WTC11 (cell line): ENCODE measurements around the gene CRYBA1. TPM values are rescaled to one million over a fixed set of nuclear protein-coding genes. Genes with fewer than 3 reads are reported as not detected.

Experiments used
- ATAC-seq: fragments of 200-7000 bp; cut with Tn5 transposase; 2 replicates; pipeline ENCODE4 v1.10.0; 2021; ENCODE audit warnings: mild to moderate bottlenecking, moderate library complexity
- CTCF ChIA-PET: fragments of 300-600 bp; sonication (Branson Sonifier 250); formaldehyde crosslinking; loops from one replicate; lab custom pipeline; 2021; ENCODE audit warnings: antibody characterized with exemption; lab: Charles Lee
- POLR2A ChIA-PET: fragments of 350-600 bp; sonication (Branson Sonifier 250); formaldehyde crosslinking; loops from one replicate; lab custom pipeline; 2021; ENCODE audit warnings: antibody characterized with exemption; lab: Charles Lee
- DNase-seq: peaks from one replicate; pipeline ENCODE4 v3.0.0; 2021; ENCODE audit warnings: low spot score
- H3K27ac Mint-ChIP-seq: 2 replicates; pipeline ENCODE4 v1.8.0; 2021; ENCODE audit warnings: mixed read lengths
- H3K27me3 Mint-ChIP-seq: 2 replicates; pipeline ENCODE4 v1.8.0; 2021; ENCODE audit warnings: low read depth, mild to moderate bottlenecking, moderate library complexity, mixed read lengths
- H3K36me3 Mint-ChIP-seq: 2 replicates; pipeline ENCODE4 v1.8.0; 2021; ENCODE audit warnings: mixed read lengths
- H3K4me1 Mint-ChIP-seq: 2 replicates; pipeline ENCODE4 v1.8.0; 2022; ENCODE audit warnings: mixed read lengths
- H3K4me3 Mint-ChIP-seq: 2 replicates; pipeline ENCODE4 v1.8.0; 2021; ENCODE audit warnings: mild to moderate bottlenecking, moderate library complexity, mixed read lengths
- H3K9me3 Mint-ChIP-seq: 2 replicates; pipeline ENCODE4 v1.8.0; 2021; ENCODE audit warnings: mixed read lengths
- ESRRA ChIP-seq: sonication (generic); formaldehyde crosslinking; IDR thresholded peaks from 2 replicates; pipeline ENCODE4 v1.8.1; 2022; ENCODE audit warnings: mild to moderate bottlenecking, missing genetic modification reagents, borderline replicate concordance
- FOXK1 ChIP-seq: sonication (generic); formaldehyde crosslinking; IDR thresholded peaks from 2 replicates; pipeline ENCODE4 v1.8.0; 2022; ENCODE audit warnings: mild to moderate bottlenecking, moderate library complexity, missing genetic modification reagents
- FOXP1 ChIP-seq: sonication (generic); formaldehyde crosslinking; IDR thresholded peaks from 2 replicates; pipeline ENCODE4 v1.8.0; 2022; ENCODE audit warnings: missing genetic modification reagents, mild to moderate bottlenecking, moderate library complexity, borderline replicate concordance
- NFYB ChIP-seq: sonication (generic); formaldehyde crosslinking; conservative IDR thresholded peaks from 2 replicates; pipeline ENCODE4 v1.8.0; 2022; ENCODE audit warnings: low read depth, missing genetic modification reagents
- NR1H2 ChIP-seq: sonication (generic); formaldehyde crosslinking; IDR thresholded peaks from 2 replicates; pipeline ENCODE4 v1.9.0; 2021; ENCODE audit warnings: mild to moderate bottlenecking, moderate library complexity, missing genetic modification reagents
- RELA ChIP-seq: sonication (generic); formaldehyde crosslinking; IDR thresholded peaks from 2 replicates; pipeline ENCODE4 v1.8.1; 2022; ENCODE audit warnings: missing genetic modification reagents, mild to moderate bottlenecking, borderline replicate concordance
- SOX15 ChIP-seq: fragments of 250-450 bp; sonication (Bioruptor Pico); IDR thresholded peaks from 2 replicates; pipeline ENCODE4 v1.9.0; 2021; ENCODE audit warnings: mild to moderate bottlenecking
- TP53 ChIP-seq: sonication (generic); formaldehyde crosslinking; IDR thresholded peaks from 2 replicates; pipeline ENCODE4 v1.8.1; 2023; ENCODE audit warnings: mild to moderate bottlenecking, missing genetic modification reagents
- ZNF671 ChIP-seq: fragments of 250-450 bp; sonication (Bioruptor Pico); IDR thresholded peaks from 2 replicates; pipeline ENCODE4 v1.8.0; 2021; ENCODE audit warnings: mild to moderate bottlenecking
- total RNA-seq: library from RNA; stranded (reverse); gene quantifications from 3 replicates; pipeline ENCODE4 v1.2.3, GENCODE V29; 2021
- TF ChIP-seq, protein P1 (sequence below): sonication (generic); formaldehyde crosslinking; IDR thresholded peaks from 2 replicates; pipeline ENCODE4 v1.8.1; 2022; ENCODE audit warnings: missing genetic modification reagents, borderline replicate concordance
- TF ChIP-seq, protein P2 (sequence below): sonication (generic); formaldehyde crosslinking; IDR thresholded peaks from 2 replicates; pipeline ENCODE4 v1.8.1; 2022; ENCODE audit warnings: low read depth, missing genetic modification reagents, borderline replicate concordance
- TF ChIP-seq, protein P3 (sequence below): sonication (generic); formaldehyde crosslinking; IDR thresholded peaks from 2 replicates; pipeline ENCODE4 v1.8.1; 2023; ENCODE audit warnings: mild to moderate bottlenecking, missing genetic modification reagents, moderate library complexity
- TF ChIP-seq, protein P4 (sequence below): sonication (generic); formaldehyde crosslinking; IDR thresholded peaks from 2 replicates; pipeline ENCODE4 v1.8.1; 2022; ENCODE audit warnings: low read depth, mild to moderate bottlenecking, moderate library complexity, missing genetic modification reagents, borderline replicate concordance
- TF ChIP-seq, protein P5 (sequence below): fragments of 250-450 bp; sonication (Bioruptor Pico); IDR thresholded peaks from 2 replicates; pipeline ENCODE4 v2.1.2; 2022; ENCODE audit warnings: mild to moderate bottlenecking, moderate library complexity
- TF ChIP-seq, protein P6 (sequence below): fragments of 250-450 bp; sonication (Bioruptor Pico); IDR thresholded peaks from 2 replicates; pipeline ENCODE4 v1.8.0; 2021; ENCODE audit warnings: mild to moderate bottlenecking
- TF ChIP-seq, protein P7 (sequence below): fragments of 250-450 bp; sonication (Bioruptor Pico); conservative IDR thresholded peaks from 2 replicates; pipeline ENCODE4 v1.9.0; 2021; ENCODE audit warnings: mild to moderate bottlenecking
- TF ChIP-seq, protein P8 (sequence below): sonication (generic); formaldehyde crosslinking; IDR thresholded peaks from 2 replicates; pipeline ENCODE4 v1.8.0; 2022; ENCODE audit warnings: mild to moderate bottlenecking, missing genetic modification reagents
- TF ChIP-seq, protein P9 (sequence below): sonication (generic); formaldehyde crosslinking; IDR thresholded peaks from 2 replicates; pipeline ENCODE4 v1.8.1; 2022; ENCODE audit warnings: mild to moderate bottlenecking, missing genetic modification reagents, moderate library complexity, borderline replicate concordance
- TF ChIP-seq, protein P10 (sequence below): sonication (generic); formaldehyde crosslinking; IDR thresholded peaks from 2 replicates; pipeline ENCODE4 v1.8.0; 2023; ENCODE audit warnings: missing genetic modification reagents

CRYBA1 gene
- total RNA-seq, 1 experiment from 2014 or later = not detected

DNA sequence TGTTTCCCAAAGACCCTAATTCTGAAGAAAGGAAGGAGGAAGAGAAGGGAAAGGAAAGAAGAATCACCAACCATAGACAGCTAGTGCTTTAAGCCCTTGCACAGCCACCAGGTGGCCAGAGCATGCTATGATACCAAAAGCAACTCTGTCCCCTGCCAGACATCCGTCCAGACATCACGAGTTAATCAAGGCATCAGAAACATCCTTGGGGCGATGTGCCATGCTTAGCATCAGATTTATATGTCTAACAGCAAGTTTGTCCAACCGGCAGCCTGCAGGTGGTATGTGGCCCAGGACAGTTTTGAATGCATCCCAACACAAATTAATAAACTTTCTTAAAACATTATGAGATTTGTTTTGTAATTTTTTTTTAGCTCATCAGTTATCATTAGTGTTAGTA, 2.9 kb upstream of the CRYBA1 start (continued):
- TF ChIP-seq RELA (CRISPR knock-in tag) = no peak
- TF ChIP-seq, protein P1, sequence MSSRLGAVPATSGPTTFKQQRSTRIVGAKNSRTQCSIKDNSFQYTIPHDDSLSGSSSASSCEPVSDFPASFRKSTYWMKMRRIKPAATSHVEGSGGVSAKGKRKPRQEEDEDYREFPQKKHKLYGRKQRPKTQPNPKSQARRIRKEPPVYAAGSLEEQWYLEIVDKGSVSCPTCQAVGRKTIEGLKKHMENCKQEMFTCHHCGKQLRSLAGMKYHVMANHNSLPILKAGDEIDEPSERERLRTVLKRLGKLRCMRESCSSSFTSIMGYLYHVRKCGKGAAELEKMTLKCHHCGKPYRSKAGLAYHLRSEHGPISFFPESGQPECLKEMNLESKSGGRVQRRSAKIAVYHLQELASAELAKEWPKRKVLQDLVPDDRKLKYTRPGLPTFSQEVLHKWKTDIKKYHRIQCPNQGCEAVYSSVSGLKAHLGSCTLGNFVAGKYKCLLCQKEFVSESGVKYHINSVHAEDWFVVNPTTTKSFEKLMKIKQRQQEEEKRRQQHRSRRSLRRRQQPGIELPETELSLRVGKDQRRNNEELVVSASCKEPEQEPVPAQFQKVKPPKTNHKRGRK (CRISPR knock-in tag) = no peak
- TF ChIP-seq, protein P2, sequence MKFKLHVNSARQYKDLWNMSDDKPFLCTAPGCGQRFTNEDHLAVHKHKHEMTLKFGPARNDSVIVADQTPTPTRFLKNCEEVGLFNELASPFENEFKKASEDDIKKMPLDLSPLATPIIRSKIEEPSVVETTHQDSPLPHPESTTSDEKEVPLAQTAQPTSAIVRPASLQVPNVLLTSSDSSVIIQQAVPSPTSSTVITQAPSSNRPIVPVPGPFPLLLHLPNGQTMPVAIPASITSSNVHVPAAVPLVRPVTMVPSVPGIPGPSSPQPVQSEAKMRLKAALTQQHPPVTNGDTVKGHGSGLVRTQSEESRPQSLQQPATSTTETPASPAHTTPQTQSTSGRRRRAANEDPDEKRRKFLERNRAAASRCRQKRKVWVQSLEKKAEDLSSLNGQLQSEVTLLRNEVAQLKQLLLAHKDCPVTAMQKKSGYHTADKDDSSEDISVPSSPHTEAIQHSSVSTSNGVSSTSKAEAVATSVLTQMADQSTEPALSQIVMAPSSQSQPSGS (CRISPR knock-in tag) = no peak

DNA sequence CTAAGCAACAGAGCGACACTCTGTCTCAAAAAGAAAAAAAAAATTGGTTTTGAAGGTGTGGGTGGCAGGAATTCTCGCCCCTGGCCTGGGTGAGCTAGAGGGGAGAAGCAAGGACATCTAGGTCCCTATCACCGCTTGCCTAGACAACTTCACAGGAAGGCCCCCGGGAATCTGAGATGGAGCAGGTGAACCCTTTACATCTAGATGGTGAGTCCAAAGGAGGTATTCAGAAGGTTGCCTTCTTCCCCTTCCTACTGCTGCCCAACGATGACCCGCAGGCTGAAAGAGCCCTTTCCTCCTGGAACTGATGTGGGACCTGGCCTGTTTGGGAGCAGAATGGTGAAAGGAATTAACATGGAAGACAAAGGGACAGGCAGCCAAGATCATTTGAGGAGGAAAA, 1.3 kb upstream of the CRYBA1 start:
- Mint-ChIP-seq H3K27me3 (no peaks in the 10 kb centered on the region), H3K27ac (no peak overlapping the region)
- POLR2A ChIA-PET = no interaction called here

More for the DNA sequence above, 1.3 kb upstream of the CRYBA1 start:
- no peak for ATAC-seq
- TF ChIP-seq SOX15 (CRISPR knock-in tag) (no peak), NFYB (CRISPR knock-in tag) (no peak), FOXP1 (CRISPR knock-in tag) (no peak), TP53 (no peak), NR1H2 (CRISPR knock-in tag) (no peak), FOXK1 (CRISPR knock-in tag) (no peak), ZNF671 (CRISPR knock-in tag) (no peak), ESRRA (CRISPR knock-in tag) (no peak)
- TF ChIP-seq, protein P3, sequence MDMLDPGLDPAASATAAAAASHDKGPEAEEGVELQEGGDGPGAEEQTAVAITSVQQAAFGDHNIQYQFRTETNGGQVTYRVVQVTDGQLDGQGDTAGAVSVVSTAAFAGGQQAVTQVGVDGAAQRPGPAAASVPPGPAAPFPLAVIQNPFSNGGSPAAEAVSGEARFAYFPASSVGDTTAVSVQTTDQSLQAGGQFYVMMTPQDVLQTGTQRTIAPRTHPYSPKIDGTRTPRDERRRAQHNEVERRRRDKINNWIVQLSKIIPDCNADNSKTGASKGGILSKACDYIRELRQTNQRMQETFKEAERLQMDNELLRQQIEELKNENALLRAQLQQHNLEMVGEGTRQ = no peak
- TF ChIP-seq, protein P4, sequence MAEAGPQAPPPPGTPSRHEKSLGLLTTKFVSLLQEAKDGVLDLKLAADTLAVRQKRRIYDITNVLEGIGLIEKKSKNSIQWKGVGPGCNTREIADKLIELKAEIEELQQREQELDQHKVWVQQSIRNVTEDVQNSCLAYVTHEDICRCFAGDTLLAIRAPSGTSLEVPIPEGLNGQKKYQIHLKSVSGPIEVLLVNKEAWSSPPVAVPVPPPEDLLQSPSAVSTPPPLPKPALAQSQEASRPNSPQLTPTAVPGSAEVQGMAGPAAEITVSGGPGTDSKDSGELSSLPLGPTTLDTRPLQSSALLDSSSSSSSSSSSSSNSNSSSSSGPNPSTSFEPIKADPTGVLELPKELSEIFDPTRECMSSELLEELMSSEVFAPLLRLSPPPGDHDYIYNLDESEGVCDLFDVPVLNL (CRISPR knock-in tag) = no peak
- TF ChIP-seq, protein P5, sequence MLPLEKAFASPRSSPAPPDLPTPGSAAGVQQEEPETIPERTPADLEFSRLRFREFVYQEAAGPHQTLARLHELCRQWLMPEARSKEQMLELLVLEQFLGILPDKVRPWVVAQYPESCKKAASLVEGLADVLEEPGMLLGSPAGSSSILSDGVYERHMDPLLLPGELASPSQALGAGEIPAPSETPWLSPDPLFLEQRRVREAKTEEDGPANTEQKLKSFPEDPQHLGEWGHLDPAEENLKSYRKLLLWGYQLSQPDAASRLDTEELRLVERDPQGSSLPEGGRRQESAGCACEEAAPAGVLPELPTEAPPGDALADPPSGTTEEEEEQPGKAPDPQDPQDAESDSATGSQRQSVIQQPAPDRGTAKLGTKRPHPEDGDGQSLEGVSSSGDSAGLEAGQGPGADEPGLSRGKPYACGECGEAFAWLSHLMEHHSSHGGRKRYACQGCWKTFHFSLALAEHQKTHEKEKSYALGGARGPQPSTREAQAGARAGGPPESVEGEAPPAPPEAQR (CRISPR knock-in tag) = no peak
- TF ChIP-seq, protein P6, sequence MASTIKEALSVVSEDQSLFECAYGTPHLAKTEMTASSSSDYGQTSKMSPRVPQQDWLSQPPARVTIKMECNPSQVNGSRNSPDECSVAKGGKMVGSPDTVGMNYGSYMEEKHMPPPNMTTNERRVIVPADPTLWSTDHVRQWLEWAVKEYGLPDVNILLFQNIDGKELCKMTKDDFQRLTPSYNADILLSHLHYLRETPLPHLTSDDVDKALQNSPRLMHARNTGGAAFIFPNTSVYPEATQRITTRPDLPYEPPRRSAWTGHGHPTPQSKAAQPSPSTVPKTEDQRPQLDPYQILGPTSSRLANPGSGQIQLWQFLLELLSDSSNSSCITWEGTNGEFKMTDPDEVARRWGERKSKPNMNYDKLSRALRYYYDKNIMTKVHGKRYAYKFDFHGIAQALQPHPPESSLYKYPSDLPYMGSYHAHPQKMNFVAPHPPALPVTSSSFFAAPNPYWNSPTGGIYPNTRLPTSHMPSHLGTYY (CRISPR knock-in tag) = no peak
- TF ChIP-seq, protein P7, sequence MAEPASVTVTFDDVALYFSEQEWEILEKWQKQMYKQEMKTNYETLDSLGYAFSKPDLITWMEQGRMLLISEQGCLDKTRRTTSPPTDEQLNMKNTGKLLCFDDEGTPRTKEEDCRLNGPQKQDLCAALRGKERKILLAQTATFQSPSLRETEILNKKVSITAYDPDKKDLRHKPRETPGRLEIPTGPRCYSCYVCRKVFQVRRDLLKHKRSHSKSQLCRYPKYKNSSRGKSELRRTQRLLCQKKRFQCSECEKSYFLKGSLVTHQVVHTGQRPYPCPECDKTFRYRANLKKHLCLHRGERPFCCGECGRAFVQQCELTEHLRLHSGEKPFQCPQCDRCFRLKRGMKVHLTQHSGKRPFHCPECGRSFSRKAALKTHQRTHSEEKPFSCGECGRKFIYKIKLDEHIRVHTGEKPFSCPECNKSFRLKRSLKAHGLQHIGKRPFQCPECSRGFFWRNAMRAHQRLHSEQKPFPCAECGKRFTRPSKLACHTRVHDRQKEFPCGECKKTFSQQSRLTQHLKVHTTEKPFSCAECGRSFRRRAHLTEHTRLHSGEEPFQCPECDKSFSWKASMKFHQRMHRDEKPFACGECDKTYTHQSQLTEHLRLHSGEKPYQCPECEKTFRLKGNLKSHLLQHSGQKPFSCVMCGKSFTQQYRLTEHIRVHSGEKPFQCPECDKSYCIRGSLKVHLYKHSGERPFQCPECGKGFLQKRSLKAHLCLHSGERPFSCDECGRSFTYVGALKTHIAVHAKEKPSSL (CRISPR knock-in tag) = no peak
- TF ChIP-seq, protein P8, sequence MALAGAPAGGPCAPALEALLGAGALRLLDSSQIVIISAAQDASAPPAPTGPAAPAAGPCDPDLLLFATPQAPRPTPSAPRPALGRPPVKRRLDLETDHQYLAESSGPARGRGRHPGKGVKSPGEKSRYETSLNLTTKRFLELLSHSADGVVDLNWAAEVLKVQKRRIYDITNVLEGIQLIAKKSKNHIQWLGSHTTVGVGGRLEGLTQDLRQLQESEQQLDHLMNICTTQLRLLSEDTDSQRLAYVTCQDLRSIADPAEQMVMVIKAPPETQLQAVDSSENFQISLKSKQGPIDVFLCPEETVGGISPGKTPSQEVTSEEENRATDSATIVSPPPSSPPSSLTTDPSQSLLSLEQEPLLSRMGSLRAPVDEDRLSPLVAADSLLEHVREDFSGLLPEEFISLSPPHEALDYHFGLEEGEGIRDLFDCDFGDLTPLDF (CRISPR knock-in tag) = no peak
- TF ChIP-seq, protein P9, sequence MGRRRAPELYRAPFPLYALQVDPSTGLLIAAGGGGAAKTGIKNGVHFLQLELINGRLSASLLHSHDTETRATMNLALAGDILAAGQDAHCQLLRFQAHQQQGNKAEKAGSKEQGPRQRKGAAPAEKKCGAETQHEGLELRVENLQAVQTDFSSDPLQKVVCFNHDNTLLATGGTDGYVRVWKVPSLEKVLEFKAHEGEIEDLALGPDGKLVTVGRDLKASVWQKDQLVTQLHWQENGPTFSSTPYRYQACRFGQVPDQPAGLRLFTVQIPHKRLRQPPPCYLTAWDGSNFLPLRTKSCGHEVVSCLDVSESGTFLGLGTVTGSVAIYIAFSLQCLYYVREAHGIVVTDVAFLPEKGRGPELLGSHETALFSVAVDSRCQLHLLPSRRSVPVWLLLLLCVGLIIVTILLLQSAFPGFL (CRISPR knock-in tag) = no peak
- TF ChIP-seq, protein P10, sequence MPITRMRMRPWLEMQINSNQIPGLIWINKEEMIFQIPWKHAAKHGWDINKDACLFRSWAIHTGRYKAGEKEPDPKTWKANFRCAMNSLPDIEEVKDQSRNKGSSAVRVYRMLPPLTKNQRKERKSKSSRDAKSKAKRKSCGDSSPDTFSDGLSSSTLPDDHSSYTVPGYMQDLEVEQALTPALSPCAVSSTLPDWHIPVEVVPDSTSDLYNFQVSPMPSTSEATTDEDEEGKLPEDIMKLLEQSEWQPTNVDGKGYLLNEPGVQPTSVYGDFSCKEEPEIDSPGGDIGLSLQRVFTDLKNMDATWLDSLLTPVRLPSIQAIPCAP = no peak
- H3K4me1 Mint-ChIP-seq = peaks cover 19% of the 10 kb centered on the region
- H3K4me3 Mint-ChIP-seq = no peak overlapping the region
- DNase-seq = no peak
- CTCF ChIA-PET = interaction anchor here (3.1 kb wide), 1 partner anchor 100 kb away, joined by 13 read pairs; no protein-coding TSS in a partner anchor
- H3K36me3 Mint-ChIP-seq = no peaks in the 10 kb centered on the region
- H3K9me3 Mint-ChIP-seq = no peaks in the 10 kb centered on the region
